Measurements from ENCODE around the gene ISCU. TPM values are rescaled to one million over a fixed set of nuclear protein-coding genes. Genes with fewer than 3 reads are reported as not detected.

ISCU gene
- polyA plus RNA-seq, 1 of the 3 experiments (the other 2 are of a cell fraction): 165 TPM

DNA sequence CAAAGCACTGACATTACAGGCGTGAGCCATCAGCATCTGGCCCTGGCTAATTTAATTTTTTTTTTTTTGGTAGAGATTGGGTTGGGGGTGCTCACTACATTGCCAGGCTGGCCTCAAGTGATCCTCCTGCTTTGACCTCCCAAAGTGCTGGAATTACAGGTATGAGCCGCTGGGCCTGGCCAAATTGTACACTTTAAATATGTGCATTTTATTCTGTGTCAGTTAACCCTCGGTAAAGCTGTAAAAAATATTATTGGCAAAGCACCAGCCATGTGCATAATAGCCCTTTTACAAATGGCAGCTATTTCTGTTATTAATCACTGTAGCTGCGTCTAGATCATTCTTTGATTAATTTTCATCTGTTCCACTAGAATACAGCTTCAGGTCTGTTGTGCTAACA, 23.5 kb downstream of the ISCU start:
- Histone ChIP-seq H4K20me1 (ENCODE audit: insufficient read depth) (no peaks in the 10 kb centered on the region), H3K36me3 (replicated peaks in 1 of 2; ENCODE audit: control insufficient read depth in 1 of 2, insufficient read depth in 2 of 2, low read length in 1 of 2) (no peaks in the 10 kb centered on the region), H3K27me3 (ENCODE audit: insufficient read depth) (no peaks in the 10 kb centered on the region), H2AFZ (ENCODE audit: low read depth) (no peak overlapping the region), H3K4me3 (ENCODE audit: low read depth in 2 of 2, low read length in 1 of 2) (no peak overlapping the region), H3K4me1 (ENCODE audit: control insufficient read depth in 1 of 2, insufficient read depth in 2 of 2, low read depth in 1 of 2, low read length in 1 of 2) (peaks cover 0 to 20% of the 10 kb centered on the region in 2 experiments; a peak in 1 of 4 replicates), H3K9ac (no peak overlapping the region), H3F3A (replicated peaks; ENCODE audit: insufficient read depth) (no peaks in the 10 kb centered on the region), H3K79me2 (ENCODE audit: insufficient read depth) (no peaks in the 10 kb centered on the region), H3K9me2 (no peaks in the 10 kb centered on the region), H3K27ac (ENCODE audit: low read depth in 2 of 2, low read length in 1 of 2) (no peak overlapping the region), H3K4me2 (no peak overlapping the region), H3K9me3 (no peaks in the 10 kb centered on the region)
- whole genome bisulfite sequencing (ENCODE audit: low lambda C conversion rate): 66% methylated on average over 4 of the region's 4 CpGs
- TF ChIP-seq FOXM1 (IDR thresholded peaks at IDR 0.05; ENCODE audit: low read depth): no peak
- no peak for TF ChIP-seq GATA2 (CRISPR knock-in tag; IDR thresholded peaks at IDR 0.05)
- TF ChIP-seq, protein P1, sequence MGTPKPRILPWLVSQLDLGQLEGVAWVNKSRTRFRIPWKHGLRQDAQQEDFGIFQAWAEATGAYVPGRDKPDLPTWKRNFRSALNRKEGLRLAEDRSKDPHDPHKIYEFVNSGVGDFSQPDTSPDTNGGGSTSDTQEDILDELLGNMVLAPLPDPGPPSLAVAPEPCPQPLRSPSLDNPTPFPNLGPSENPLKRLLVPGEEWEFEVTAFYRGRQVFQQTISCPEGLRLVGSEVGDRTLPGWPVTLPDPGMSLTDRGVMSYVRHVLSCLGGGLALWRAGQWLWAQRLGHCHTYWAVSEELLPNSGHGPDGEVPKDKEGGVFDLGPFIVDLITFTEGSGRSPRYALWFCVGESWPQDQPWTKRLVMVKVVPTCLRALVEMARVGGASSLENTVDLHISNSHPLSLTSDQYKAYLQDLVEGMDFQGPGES (IDR thresholded peaks at IDR 0.05; ENCODE audit: low read depth, low read length): no peak
- TF ChIP-seq FOSL2 (IDR thresholded peaks at IDR 0.05; ENCODE audit: borderline replicate concordance, low read depth): no peak
- no peak for TF ChIP-seq TAF1 (IDR thresholded peaks at IDR 0.05; ENCODE audit: borderline replicate concordance, low read depth, low read length)
- TF ChIP-seq EP300 (IDR thresholded peaks at IDR 0.05; ENCODE audit: borderline replicate concordance in 1 of 2, low read depth in 1 of 2, low read length in 1 of 2): no peak
- no peak for TF ChIP-seq RXRA (IDR thresholded peaks at IDR 0.05; ENCODE audit: borderline replicate concordance, low read depth)
- no peak for TF ChIP-seq PBX3 (IDR thresholded peaks at IDR 0.05)
- no peak for TF ChIP-seq TCF12 (IDR thresholded peaks at IDR 0.05)
- no peak for DNase-seq
- ChIA-PET POLR2A (no interaction called here), CTCF (interaction anchor here (0.6 to 1.5 kb wide), 5 partner anchors 16 to 370 kb away, joined by 3 to 9 read pairs (median 3); no protein-coding TSS in a partner anchor)

- no peak overlapping the region for H2AFZ ChIP-seq (ENCODE audit: low read depth)
- peaks cover 0 to 20% of the 10 kb centered on the region in 2 experiments; a peak in 1 of 4 replicates for H3K4me1 ChIP-seq (ENCODE audit: control insufficient read depth in 1 of 2, insufficient read depth in 2 of 2, low read depth in 1 of 2, low read length in 1 of 2)
- DNase-seq: peak; percentile 14
- ChIA-PET CTCF (interaction anchor here (0.9 to 1.5 kb wide), 3 partner anchors 16 to 32 kb away, joined by 3 to 9 read pairs (median 3); no protein-coding TSS in a partner anchor), POLR2A (no interaction called here)
- no peaks in the 10 kb centered on the region for H3K36me3 ChIP-seq (replicated peaks in 1 of 2; ENCODE audit: control insufficient read depth in 1 of 2, insufficient read depth in 2 of 2, low read length in 1 of 2)
- no peaks in the 10 kb centered on the region for H3K9me3 ChIP-seq
- WGBS (ENCODE audit: low lambda C conversion rate): 82% methylated on average over 9 of the region's 11 CpGs
- no peaks in the 10 kb centered on the region for H3K27me3 ChIP-seq (ENCODE audit: insufficient read depth)
- H3F3A ChIP-seq (replicated peaks; ENCODE audit: insufficient read depth): no peaks in the 10 kb centered on the region
- H3K9me2 ChIP-seq: no peaks in the 10 kb centered on the region
- no peak overlapping the region for H3K27ac ChIP-seq (ENCODE audit: low read depth in 2 of 2, low read length in 1 of 2)
- H3K79me2 ChIP-seq (ENCODE audit: insufficient read depth): no peaks in the 10 kb centered on the region
- H3K9ac ChIP-seq: no peak overlapping the region
- no peaks in the 10 kb centered on the region for H4K20me1 ChIP-seq (ENCODE audit: insufficient read depth)
- H3K4me2 ChIP-seq: no peak overlapping the region
- no peak for TF ChIP-seq CHD2 (IDR thresholded peaks at IDR 0.05; ENCODE audit: low read length, partially characterized antibody)
- no peak for TF ChIP-seq POLR2AphosphoS5 (IDR thresholded peaks at IDR 0.05; ENCODE audit: low read depth, low read length)
- TF ChIP-seq USF2 (IDR thresholded peaks at IDR 0.05; ENCODE audit: borderline replicate concordance, low read depth, low read length): no peak
- TF ChIP-seq YY1 (IDR thresholded peaks at IDR 0.05; ENCODE audit: low read depth): no peak
- no peak for TF ChIP-seq NRF1 (IDR thresholded peaks at IDR 0.05; ENCODE audit: low read depth, low read length)
- no peak for TF ChIP-seq MXI1 (IDR thresholded peaks at IDR 0.05; ENCODE audit: low read depth, low read length)
- TF ChIP-seq RFX5 (IDR thresholded peaks at IDR 0.05; ENCODE audit: low read length): no peak
- no peak for TF ChIP-seq FOXJ3 (CRISPR knock-in tag; IDR thresholded peaks at IDR 0.05)
- TF ChIP-seq TCF12 (IDR thresholded peaks at IDR 0.05): no peak
- TF ChIP-seq, protein P2, sequence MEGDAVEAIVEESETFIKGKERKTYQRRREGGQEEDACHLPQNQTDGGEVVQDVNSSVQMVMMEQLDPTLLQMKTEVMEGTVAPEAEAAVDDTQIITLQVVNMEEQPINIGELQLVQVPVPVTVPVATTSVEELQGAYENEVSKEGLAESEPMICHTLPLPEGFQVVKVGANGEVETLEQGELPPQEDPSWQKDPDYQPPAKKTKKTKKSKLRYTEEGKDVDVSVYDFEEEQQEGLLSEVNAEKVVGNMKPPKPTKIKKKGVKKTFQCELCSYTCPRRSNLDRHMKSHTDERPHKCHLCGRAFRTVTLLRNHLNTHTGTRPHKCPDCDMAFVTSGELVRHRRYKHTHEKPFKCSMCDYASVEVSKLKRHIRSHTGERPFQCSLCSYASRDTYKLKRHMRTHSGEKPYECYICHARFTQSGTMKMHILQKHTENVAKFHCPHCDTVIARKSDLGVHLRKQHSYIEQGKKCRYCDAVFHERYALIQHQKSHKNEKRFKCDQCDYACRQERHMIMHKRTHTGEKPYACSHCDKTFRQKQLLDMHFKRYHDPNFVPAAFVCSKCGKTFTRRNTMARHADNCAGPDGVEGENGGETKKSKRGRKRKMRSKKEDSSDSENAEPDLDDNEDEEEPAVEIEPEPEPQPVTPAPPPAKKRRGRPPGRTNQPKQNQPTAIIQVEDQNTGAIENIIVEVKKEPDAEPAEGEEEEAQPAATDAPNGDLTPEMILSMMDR (IDR thresholded peaks at IDR 0.05): no peak
- TF ChIP-seq, protein P1 (IDR thresholded peaks at IDR 0.05; ENCODE audit: low read depth, low read length): no peak
- TF ChIP-seq ELF1 (IDR thresholded peaks at IDR 0.05): no peak
- TF ChIP-seq NFIC (IDR thresholded peaks at IDR 0.05; ENCODE audit: borderline replicate concordance): no peak
- TF ChIP-seq RCOR1 (IDR thresholded peaks at IDR 0.05; ENCODE audit: low read length): no peak
- TF ChIP-seq EP300 (IDR thresholded peaks at IDR 0.05; ENCODE audit: borderline replicate concordance in 1 of 2, low read depth in 1 of 2, low read length in 1 of 2): no peak
- H3K4me3 ChIP-seq (ENCODE audit: low read depth in 2 of 2, low read length in 1 of 2): no peak overlapping the region
Measured at GRCh38 chr12:108586306-108586705, 23.9 kb downstream of the ISCU start.

Data from SK-N-SH (cell line).